ENCODE data around the gene MGA. TPM values are rescaled to one million over a fixed set of nuclear protein-coding genes. Genes with fewer than 3 reads are reported as not detected.
A peak's percentile ranks its signal among the peaks of the same experiment; 100 is the strongest.

Gene MGA
- total and polyA plus RNA-seq, 12 donors, result 2.6 to 56.8 (median 37.4) TPM

GRCh38 chr15:41774062-41774881 lies 114.1 kb downstream of the MGA start, which contains the start of gene MAPKBP1:
TSS of gene MAPKBP1 (plus strand) at chr15:41774484. CDS start at chr15:41775276, 792 bp downstream.
- 0 to 1% (median 1%) methylated on average over 19 to 62 of the region's 62 CpGs for WGBS, 4 donors
- Histone ChIP-seq H3K36me3 (replicated peaks in 1 of 2) (no peaks in the 10 kb centered on the region), H3K9me3 (replicated peaks in 1 of 3) (no peaks in the 10 kb centered on the region), H3K4me3 (peak within 1 kb of the TSS; percentile 33 to 72 (median 54)), H3K4me1 (replicated peaks in 1 of 2) (peaks cover 38 to 59% of the 10 kb centered on the region in 2 donors), H3K27ac (peak within 1 kb of the TSS; percentile 60 to 87 (median 72)), H3K27me3 (no peaks in the 10 kb centered on the region)
- TF ChIP-seq, protein P1, sequence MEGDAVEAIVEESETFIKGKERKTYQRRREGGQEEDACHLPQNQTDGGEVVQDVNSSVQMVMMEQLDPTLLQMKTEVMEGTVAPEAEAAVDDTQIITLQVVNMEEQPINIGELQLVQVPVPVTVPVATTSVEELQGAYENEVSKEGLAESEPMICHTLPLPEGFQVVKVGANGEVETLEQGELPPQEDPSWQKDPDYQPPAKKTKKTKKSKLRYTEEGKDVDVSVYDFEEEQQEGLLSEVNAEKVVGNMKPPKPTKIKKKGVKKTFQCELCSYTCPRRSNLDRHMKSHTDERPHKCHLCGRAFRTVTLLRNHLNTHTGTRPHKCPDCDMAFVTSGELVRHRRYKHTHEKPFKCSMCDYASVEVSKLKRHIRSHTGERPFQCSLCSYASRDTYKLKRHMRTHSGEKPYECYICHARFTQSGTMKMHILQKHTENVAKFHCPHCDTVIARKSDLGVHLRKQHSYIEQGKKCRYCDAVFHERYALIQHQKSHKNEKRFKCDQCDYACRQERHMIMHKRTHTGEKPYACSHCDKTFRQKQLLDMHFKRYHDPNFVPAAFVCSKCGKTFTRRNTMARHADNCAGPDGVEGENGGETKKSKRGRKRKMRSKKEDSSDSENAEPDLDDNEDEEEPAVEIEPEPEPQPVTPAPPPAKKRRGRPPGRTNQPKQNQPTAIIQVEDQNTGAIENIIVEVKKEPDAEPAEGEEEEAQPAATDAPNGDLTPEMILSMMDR (IDR thresholded peaks at IDR 0.05), result peak; percentile 33 to 65 (median 48)
- peak in 1 of 2 donors; percentile 70 for TF ChIP-seq POLR2A (IDR thresholded peaks at IDR 0.05)
- intact Hi-C loops (cut with DNase I), result loop anchor here in 1 of 2 donors (5.0 kb wide), 1 partner anchor 38 kb away; no protein-coding TSS in a partner anchor
- peak; percentile 97 to 99 (median 98) for DNase-seq

- H3K36me3 ChIP-seq (replicated peaks in 1 of 2), result no peaks in the 10 kb centered on the region
- no peaks in the 10 kb centered on the region for H3K27me3 ChIP-seq
- H3K27ac ChIP-seq, result peak overlapping the region; percentile 60 to 87 (median 72)
- no peaks in the 10 kb centered on the region for H3K9me3 ChIP-seq (replicated peaks in 1 of 3)
- peak overlapping the region; percentile 33 to 72 (median 54) for H3K4me3 ChIP-seq
- WGBS, 4 donors, result 5 to 15% (median 10%) methylated on average over 7 to 19 of the region's 19 CpGs
- H3K4me1 ChIP-seq (replicated peaks in 1 of 2), result peaks cover 45 to 64% of the 10 kb centered on the region in 2 donors
- TF ChIP-seq POLR2A (IDR thresholded peaks at IDR 0.05), result no peak
- TF ChIP-seq, protein P1 (IDR thresholded peaks at IDR 0.05), result no peak
- peak in 1 of 7 donors; percentile 31 for DNase-seq
- intact Hi-C loops (cut with DNase I), result loop anchor here in 1 of 2 donors (5.0 kb wide), 1 partner anchor 37 kb away; no protein-coding TSS in a partner anchor
Measured at GRCh38 chr15:41774882-41775417, 114.7 kb downstream of the MGA start.

GRCh38 chr15:41775651-41776050 lies 115.4 kb downstream of the MGA start:
- Histone ChIP-seq H3K9me3 (replicated peaks in 1 of 3) (no peaks in the 10 kb centered on the region), H3K4me1 (replicated peaks in 1 of 2) (peaks cover 52 to 71% of the 10 kb centered on the region in 2 donors), H3K4me3 (peak overlapping the region in 1 of 4 donors; percentile 65), H3K27me3 (no peaks in the 10 kb centered on the region), H3K27ac (peak overlapping the region in 2 of 5 donors; percentile 67 to 87), H3K36me3 (replicated peaks in 1 of 2) (no peaks in the 10 kb centered on the region)
- WGBS, 4 donors, result 29 to 56% (median 47%) methylated on average over 2 of the region's 2 CpGs
- no peak for DNase-seq
- no peak for TF ChIP-seq POLR2A (IDR thresholded peaks at IDR 0.05)
- TF ChIP-seq, protein P1 (IDR thresholded peaks at IDR 0.05), result no peak
- intact Hi-C loops (cut with DNase I), result no loop called here

DNA sequence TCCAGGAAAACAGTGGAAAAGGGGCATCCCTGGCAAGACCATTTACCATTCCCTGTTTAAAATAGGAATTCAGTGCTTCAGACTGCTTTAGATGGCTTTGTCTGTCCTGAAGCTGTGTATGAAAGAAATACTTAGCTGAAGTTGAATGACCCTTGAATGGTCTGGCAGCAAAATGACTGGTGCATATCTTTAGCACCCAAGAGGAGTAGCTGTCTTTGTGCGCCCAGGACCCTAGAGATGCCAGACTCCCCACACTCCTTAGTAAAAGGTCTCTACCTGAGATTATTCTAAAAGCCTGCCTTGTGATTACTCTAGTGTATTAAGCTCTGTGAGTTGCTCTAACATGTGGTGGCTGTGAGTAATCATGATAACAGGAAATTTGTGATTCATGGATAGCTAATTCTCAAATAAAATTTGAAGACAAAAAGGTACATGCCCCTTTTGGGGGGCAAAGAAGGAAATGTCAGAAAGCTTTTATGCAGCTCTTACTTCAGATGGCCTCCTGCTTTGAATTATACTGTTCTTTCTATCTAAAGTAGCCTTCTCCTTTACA lies 117.3 kb downstream of the MGA start:
- Histone ChIP-seq H3K4me3 (no peak overlapping the region), H3K4me1 (replicated peaks in 1 of 2) (peaks cover 55 to 74% of the 10 kb centered on the region in 2 donors), H3K9me3 (replicated peaks in 1 of 3) (no peaks in the 10 kb centered on the region), H3K27ac (peak overlapping the region in 2 of 5 donors; percentile 24 to 67), H3K36me3 (replicated peaks in 1 of 2) (no peaks in the 10 kb centered on the region), H3K27me3 (no peaks in the 10 kb centered on the region)
- intact Hi-C loops (cut with DNase I), result no loop called here
- no peak for DNase-seq
- no peak for TF ChIP-seq POLR2A (IDR thresholded peaks at IDR 0.05)
- TF ChIP-seq, protein P1 (IDR thresholded peaks at IDR 0.05), result no peak
- 38 to 73% (median 66%) methylated on average over 1 of the region's 1 CpG for WGBS, 4 donors
